ENCODE measurements around the gene ACSS3.

The ACSS3 gene

GRCh38 chr12:81270385-81270784 is 192.5 kb downstream of the ACSS3 start:
- DNase-seq (ENCODE audit: low read depth), result no peak
- H3K4me3 ChIP-seq (ENCODE audit: low read length), result no peak overlapping the region
- no peak for TF ChIP-seq CTCF (IDR thresholded peaks at IDR 0.05; ENCODE audit: insufficient read depth, low read depth, low read length, missing control alignments)

- H3K4me3 ChIP-seq (ENCODE audit: low read length), result no peak overlapping the region
- peak; percentile 14 for DNase-seq (ENCODE audit: low read depth)
- TF ChIP-seq CTCF (IDR thresholded peaks at IDR 0.05; ENCODE audit: insufficient read depth, low read depth, low read length, missing control alignments), result no peak
Observed at GRCh38 chr12:81274637-81275529, 197.0 kb downstream of the ACSS3 start.

GRCh38 chr12:81284137-81284536 is 206.3 kb downstream of the ACSS3 start:
- TF ChIP-seq CTCF (IDR thresholded peaks at IDR 0.05; ENCODE audit: insufficient read depth, low read depth, low read length, missing control alignments), result no peak
- peak; percentile 35 for DNase-seq (ENCODE audit: low read depth)
- H3K4me3 ChIP-seq (ENCODE audit: low read length), result no peak overlapping the region

- TF ChIP-seq CTCF (IDR thresholded peaks at IDR 0.05; ENCODE audit: insufficient read depth, low read depth, low read length, missing control alignments), result no peak
- no peak for DNase-seq (ENCODE audit: low read depth)
- no peak overlapping the region for H3K4me3 ChIP-seq (ENCODE audit: low read length)
Observed at GRCh38 chr12:81288651-81289050, 210.8 kb downstream of the ACSS3 start.

GRCh38 chr12:81294325-81295190 is 216.7 kb downstream of the ACSS3 start:
- DNase-seq (ENCODE audit: low read depth), result peak; percentile 1
- TF ChIP-seq CTCF (IDR thresholded peaks at IDR 0.05; ENCODE audit: insufficient read depth, low read depth, low read length, missing control alignments), result no peak
- no peak overlapping the region for H3K4me3 ChIP-seq (ENCODE audit: low read length)

- DNase-seq (ENCODE audit: low read depth), result no peak
- TF ChIP-seq CTCF (IDR thresholded peaks at IDR 0.05; ENCODE audit: insufficient read depth, low read depth, low read length, missing control alignments), result no peak
- no peak overlapping the region for H3K4me3 ChIP-seq (ENCODE audit: low read length)
Observed at GRCh38 chr12:81295251-81295650, 217.4 kb downstream of the ACSS3 start.

Data from epithelial cell of esophagus (primary cell).